ENCODE data around the gene DNAJC2.

Gene DNAJC2

DNA sequence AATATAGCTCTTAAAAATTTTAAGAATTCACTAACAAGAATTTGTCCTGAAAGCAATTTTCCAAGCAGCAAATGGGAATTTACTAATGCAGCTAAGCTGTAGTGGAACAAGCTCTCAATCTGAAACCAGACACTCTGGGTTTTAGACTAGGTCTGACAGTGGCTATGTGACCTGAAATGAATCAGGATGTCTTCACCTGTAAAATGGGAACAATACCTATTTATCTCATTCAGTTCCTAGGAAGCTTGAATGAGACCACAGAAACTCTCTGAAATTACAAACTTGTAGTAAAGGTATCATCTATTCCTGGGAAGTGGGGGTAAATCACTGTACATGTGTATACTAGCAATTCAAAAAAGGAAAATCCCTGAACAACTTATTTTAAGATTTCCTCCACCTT lies 1.2 kb downstream of the DNAJC2 start:
- TF ChIP-seq, protein P1, sequence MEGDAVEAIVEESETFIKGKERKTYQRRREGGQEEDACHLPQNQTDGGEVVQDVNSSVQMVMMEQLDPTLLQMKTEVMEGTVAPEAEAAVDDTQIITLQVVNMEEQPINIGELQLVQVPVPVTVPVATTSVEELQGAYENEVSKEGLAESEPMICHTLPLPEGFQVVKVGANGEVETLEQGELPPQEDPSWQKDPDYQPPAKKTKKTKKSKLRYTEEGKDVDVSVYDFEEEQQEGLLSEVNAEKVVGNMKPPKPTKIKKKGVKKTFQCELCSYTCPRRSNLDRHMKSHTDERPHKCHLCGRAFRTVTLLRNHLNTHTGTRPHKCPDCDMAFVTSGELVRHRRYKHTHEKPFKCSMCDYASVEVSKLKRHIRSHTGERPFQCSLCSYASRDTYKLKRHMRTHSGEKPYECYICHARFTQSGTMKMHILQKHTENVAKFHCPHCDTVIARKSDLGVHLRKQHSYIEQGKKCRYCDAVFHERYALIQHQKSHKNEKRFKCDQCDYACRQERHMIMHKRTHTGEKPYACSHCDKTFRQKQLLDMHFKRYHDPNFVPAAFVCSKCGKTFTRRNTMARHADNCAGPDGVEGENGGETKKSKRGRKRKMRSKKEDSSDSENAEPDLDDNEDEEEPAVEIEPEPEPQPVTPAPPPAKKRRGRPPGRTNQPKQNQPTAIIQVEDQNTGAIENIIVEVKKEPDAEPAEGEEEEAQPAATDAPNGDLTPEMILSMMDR (IDR thresholded peaks at IDR 0.05; ENCODE audit: insufficient read depth, low read depth, low read length, missing control alignments): no peak
- peak; percentile 13 for DNase-seq (ENCODE audit: low read depth)
- peak overlapping the region; percentile 65 for H3K4me3 ChIP-seq (ENCODE audit: low read depth, low read length)

DNA sequence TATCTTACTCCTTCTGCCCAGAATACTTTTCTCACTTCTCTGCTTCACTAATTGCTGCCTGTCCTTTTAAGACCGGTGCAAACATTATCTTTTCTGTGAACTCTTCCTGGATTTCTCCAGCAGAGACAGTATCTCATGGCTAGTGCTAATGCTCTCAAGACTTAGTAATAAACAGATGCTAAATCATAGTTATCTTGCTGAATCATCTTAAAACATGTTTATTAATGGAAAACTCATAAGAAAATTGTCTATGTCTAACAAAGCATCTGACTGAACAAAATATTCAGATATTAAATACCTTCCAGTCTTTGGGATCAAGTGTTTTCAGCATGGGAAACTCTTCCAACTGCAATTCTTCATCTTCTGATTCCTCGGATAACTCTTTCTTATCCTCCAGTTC lies 3.1 kb downstream of the DNAJC2 start:
- no peak overlapping the region for H3K4me3 ChIP-seq (ENCODE audit: low read depth, low read length)
- DNase-seq (ENCODE audit: low read depth): no peak
- TF ChIP-seq, protein P1 (IDR thresholded peaks at IDR 0.05; ENCODE audit: insufficient read depth, low read depth, low read length, missing control alignments): no peak

DNA sequence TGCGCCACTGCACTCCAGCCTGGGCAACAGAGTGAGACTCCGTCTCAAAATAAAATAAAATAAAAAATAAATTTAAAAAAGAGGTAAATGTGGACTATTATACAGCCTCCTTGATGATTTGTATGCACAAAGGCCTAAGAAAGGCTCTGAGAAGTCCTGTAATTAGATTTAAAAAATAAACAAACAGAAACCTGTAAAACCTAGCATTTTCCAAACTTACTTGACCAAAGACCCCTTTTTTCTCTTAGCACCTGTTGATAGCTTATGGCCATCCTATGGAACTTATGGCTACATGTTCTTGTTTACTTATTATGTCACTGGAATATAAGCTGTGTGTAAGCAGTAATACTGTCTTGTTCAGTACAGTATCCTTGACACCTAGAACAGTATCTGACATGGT lies 5.7 kb downstream of the DNAJC2 start:
- TF ChIP-seq, protein P1 (IDR thresholded peaks at IDR 0.05; ENCODE audit: insufficient read depth, low read depth, low read length, missing control alignments): no peak
- no peak overlapping the region for H3K4me3 ChIP-seq (ENCODE audit: low read depth, low read length)
- DNase-seq (ENCODE audit: low read depth): no peak

DNA sequence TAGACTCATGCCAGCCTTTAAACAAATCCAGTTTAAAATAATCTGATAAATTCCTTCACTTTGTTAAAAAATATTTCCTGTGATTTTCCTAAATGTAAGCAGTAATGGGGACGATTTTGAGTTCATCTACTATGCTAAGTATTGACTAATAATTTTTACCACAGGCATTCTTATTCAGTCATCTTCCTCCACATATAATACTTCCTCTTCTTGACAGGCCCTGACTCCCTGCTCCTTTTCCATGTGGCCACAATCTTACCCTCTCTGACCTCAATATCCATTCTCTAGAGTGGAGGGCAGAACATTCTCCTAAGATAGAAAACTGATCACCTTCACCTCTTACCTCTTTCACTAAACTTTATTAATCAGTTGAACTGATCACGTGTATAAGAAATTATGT lies 7.8 kb downstream of the DNAJC2 start:
- H3K4me3 ChIP-seq (ENCODE audit: low read depth, low read length): no peak overlapping the region
- no peak for DNase-seq (ENCODE audit: low read depth)
- TF ChIP-seq, protein P1 (IDR thresholded peaks at IDR 0.05; ENCODE audit: insufficient read depth, low read depth, low read length, missing control alignments): no peak

DNA sequence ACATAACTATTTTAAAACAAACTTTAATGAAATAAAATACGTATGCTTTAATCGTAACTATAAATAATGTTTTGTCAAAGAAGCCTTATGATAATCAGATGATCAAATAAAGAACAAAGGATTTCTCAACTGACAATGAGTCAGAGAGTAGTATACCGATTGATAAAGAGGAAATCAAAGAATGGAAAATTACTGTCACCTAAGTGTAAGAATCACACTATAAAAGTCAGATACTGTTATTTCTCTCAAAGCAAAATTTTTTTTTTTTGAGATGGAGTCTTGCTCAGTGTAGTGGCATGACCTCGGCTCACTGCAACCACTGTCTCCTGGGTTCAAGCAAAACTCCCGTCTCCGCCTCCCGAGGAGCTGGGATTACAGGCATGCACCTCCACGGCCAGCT lies 18.8 kb downstream of the DNAJC2 start:
- H3K4me3 ChIP-seq (ENCODE audit: low read depth, low read length): no peak overlapping the region
- TF ChIP-seq, protein P1 (IDR thresholded peaks at IDR 0.05; ENCODE audit: insufficient read depth, low read depth, low read length, missing control alignments): no peak
- no peak for DNase-seq (ENCODE audit: low read depth)

DNA sequence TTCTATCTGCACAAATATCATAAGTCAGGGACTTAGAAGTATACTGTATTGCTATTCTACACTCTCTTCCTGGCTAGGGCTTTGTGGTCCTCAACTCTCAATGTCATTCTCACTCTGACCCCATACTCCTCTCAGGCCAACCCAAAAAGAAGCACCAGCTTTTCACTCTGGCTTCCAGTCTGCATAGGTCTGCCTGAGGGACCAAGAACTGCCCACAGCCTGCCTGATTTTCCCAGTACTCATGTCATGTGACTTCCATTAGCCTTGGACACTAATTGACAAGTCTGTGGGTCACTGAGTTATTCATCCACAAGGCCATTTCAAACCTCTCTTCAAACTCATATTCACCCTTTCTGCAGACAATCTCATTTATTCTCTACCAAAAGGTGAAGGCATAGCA lies 27.6 kb downstream of the DNAJC2 start:
- no peak for DNase-seq (ENCODE audit: low read depth)
- TF ChIP-seq, protein P1 (IDR thresholded peaks at IDR 0.05; ENCODE audit: insufficient read depth, low read depth, low read length, missing control alignments): no peak
- H3K4me3 ChIP-seq (ENCODE audit: low read depth, low read length): no peak overlapping the region

DNA sequence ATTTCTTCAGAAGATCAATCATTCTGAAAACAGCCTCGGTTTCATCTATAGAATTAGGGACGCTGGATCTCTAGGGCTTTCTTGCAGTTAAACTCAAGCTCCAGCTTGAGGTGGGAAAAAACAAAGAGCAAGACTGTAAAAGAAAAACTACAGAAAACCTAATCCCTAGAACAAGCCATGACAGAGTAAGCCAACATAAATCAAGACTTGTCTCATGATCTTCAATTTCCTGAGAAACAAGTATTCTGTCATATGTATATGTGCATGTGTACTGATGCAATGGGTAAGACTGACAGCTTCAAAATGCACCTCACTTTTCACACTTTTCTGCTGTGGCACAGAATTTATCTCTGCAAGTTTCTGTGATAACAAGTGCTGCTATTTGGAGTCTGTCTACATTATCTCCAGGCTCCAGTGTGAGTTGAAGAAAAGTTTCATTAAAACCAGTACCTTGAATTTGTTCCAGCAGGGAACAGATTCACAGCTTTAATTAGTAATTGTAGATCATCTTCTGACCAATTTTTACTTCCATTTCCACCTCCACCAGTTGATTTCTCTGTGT lies 28.1 kb downstream of the DNAJC2 start:
- no peak overlapping the region for H3K4me3 ChIP-seq (ENCODE audit: low read depth, low read length)
- TF ChIP-seq, protein P1 (IDR thresholded peaks at IDR 0.05; ENCODE audit: insufficient read depth, low read depth, low read length, missing control alignments): no peak
- no peak for DNase-seq (ENCODE audit: low read depth)

Measured in GM12865 (cell line).